Ectodermal cell (in vitro differentiated cells): ENCODE measurements around the gene ANKRD24. TPM values are rescaled to one million over a fixed set of nuclear protein-coding genes. Genes with fewer than 3 reads are reported as not detected.
A peak's percentile ranks its signal among the peaks of the same experiment; 100 is the strongest.
"Not testable (repeated sequence)": the region's sequence is repeated elsewhere in the genome, so short reads cannot be mapped to it uniquely, and the experiment has no call there.

Experiments
- H3K27ac ChIP-seq: 2 replicates; pipeline ENCODE4 v1.7.0; 2013; ENCODE audit warnings: mild to moderate bottlenecking, low read depth, low read length; ENCODE audit not compliant: insufficient read depth, poor library complexity, severe bottlenecking
- H3K27me3 ChIP-seq: 2 replicates; pipeline ENCODE4 v1.7.0; 2013; ENCODE audit warnings: mild to moderate bottlenecking, low read length; ENCODE audit not compliant: insufficient read depth, control insufficient read depth, poor library complexity, severe bottlenecking
- H3K36me3 ChIP-seq: one replicate; pipeline ENCODE4 v1.7.0; 2013; ENCODE audit warnings: low read length; ENCODE audit not compliant: control insufficient read depth, insufficient read depth
- H3K4me1 ChIP-seq: one replicate; pipeline ENCODE4 v1.7.0; 2013; ENCODE audit warnings: low read length; ENCODE audit not compliant: control insufficient read depth, insufficient read depth
- H3K4me3 ChIP-seq: 2 replicates; pipeline ENCODE4 v1.7.0; 2013; ENCODE audit warnings: low read depth, low read length, control low read depth; ENCODE audit not compliant: insufficient read depth
- H3K9me3 ChIP-seq: 2 replicates; pipeline ENCODE4 v1.7.0; 2013; ENCODE audit warnings: mild to moderate bottlenecking, low read length, moderate library complexity; ENCODE audit not compliant: control insufficient read depth
- WGBS, 2 experiments: methylation state at CpG; one replicate each; pipeline ENCODE4 v1.1.7; 2013; ENCODE audit warnings: missing lambda C conversion rate in 2 of 2; 5-methylcytosine and 5-hydroxymethylcytosine counted together
- polyA plus RNA-seq, 4 experiments: library from polyadenylated mRNA; stranded (reverse); fragments of 50-300 nt; gene quantifications; one replicate each; pipeline ENCODE4 v1.2.3, GENCODE V29; 2013

ANKRD24 gene
- polyA plus RNA-seq (2013, experiment 1 of 4) = 4.7 TPM
- 5.3 TPM for polyA plus RNA-seq (2013, experiment 2 of 4)
- 4.6 TPM for polyA plus RNA-seq (2013, experiment 3 of 4)
- 4.2 TPM for polyA plus RNA-seq (2013, experiment 4 of 4)

- WGBS, 2 experiments = 0% methylated on average over 58 of the region's 58 CpGs
- H3K9me3 ChIP-seq = no peaks in the 10 kb centered on the region
- H3K36me3 ChIP-seq = no peaks in the 10 kb centered on the region
- H3K4me1 ChIP-seq = peaks cover 3% of the 10 kb centered on the region
- H3K4me3 ChIP-seq = peak within 1 kb of the TSS; percentile 97
- H3K27ac ChIP-seq = peak within 1 kb of the TSS; percentile 8
- no peaks in the 10 kb centered on the region for H3K27me3 ChIP-seq
Observed at GRCh38 chr19:4182084-4182810, at the start of gene ANKRD24, which contains the start of gene SIRT6. TSS of gene ANKRD24 (plus strand) at chr19:4182689. CDS start at chr19:4186426, 3,737 bp downstream. TSS of gene SIRT6 (minus strand) at chr19:4182563. CDS start at chr19:4182539, 24 bp downstream.

GRCh38 chr19:4134351-4134750, 48.1 kb upstream of the ANKRD24 start:
- no peaks in the 10 kb centered on the region for H3K27me3 ChIP-seq
- no peak overlapping the region for H3K4me3 ChIP-seq
- no peaks in the 10 kb centered on the region for H3K4me1 ChIP-seq
- H3K9me3 ChIP-seq = no peaks in the 10 kb centered on the region
- H3K27ac ChIP-seq = no peak overlapping the region
- no peaks in the 10 kb centered on the region for H3K36me3 ChIP-seq
- WGBS, 2 experiments = 74 to 76% methylated on average over 6 of the region's 6 CpGs

GRCh38 chr19:4135386-4135785, 47.1 kb upstream of the ANKRD24 start:
- not testable (repeated sequence) for H3K4me3 ChIP-seq, H3K36me3 ChIP-seq, H3K9me3 ChIP-seq, H3K4me1 ChIP-seq, H3K27me3 ChIP-seq, H3K27ac ChIP-seq
- 94 to 95% methylated on average over 9 of the region's 9 CpGs for WGBS, 2 experiments

GRCh38 chr19:4136680-4137088, 45.8 kb upstream of the ANKRD24 start:
- Histone ChIP-seq H3K4me1 (no peaks in the 10 kb centered on the region), H3K4me3 (no peak overlapping the region), H3K9me3 (no peaks in the 10 kb centered on the region), H3K27me3 (no peaks in the 10 kb centered on the region), H3K36me3 (no peaks in the 10 kb centered on the region), H3K27ac (no peak overlapping the region)
- WGBS, 2 experiments = 91 to 94% methylated on average over 8 of the region's 8 CpGs

GRCh38 chr19:4138445-4138844, 44.0 kb upstream of the ANKRD24 start:
- Histone ChIP-seq H3K27me3 (no peaks in the 10 kb centered on the region), H3K36me3 (no peaks in the 10 kb centered on the region), H3K27ac (no peak overlapping the region), H3K4me1 (no peaks in the 10 kb centered on the region), H3K9me3 (no peaks in the 10 kb centered on the region), H3K4me3 (no peak overlapping the region)
- WGBS, 2 experiments = 87 to 89% methylated on average over 5 of the region's 5 CpGs

GRCh38 chr19:4139614-4140236, 42.8 kb upstream of the ANKRD24 start:
- Histone ChIP-seq H3K9me3 (no peaks in the 10 kb centered on the region), H3K27ac (no peak overlapping the region), H3K4me3 (no peak overlapping the region), H3K27me3 (no peaks in the 10 kb centered on the region), H3K4me1 (no peaks in the 10 kb centered on the region), H3K36me3 (no peaks in the 10 kb centered on the region)
- WGBS, 2 experiments = 45 to 48% methylated on average over 14 of the region's 14 CpGs

GRCh38 chr19:4140237-4140711, 42.2 kb upstream of the ANKRD24 start:
- no peak overlapping the region for H3K4me3 ChIP-seq
- H3K4me1 ChIP-seq = no peaks in the 10 kb centered on the region
- no peaks in the 10 kb centered on the region for H3K9me3 ChIP-seq
- H3K36me3 ChIP-seq = no peaks in the 10 kb centered on the region
- 33 to 38% methylated on average over 11 to 12 of the region's 12 CpGs for WGBS, 2 experiments
- peaks cover under 1% of the 10 kb centered on the region for H3K27me3 ChIP-seq
- no peak overlapping the region for H3K27ac ChIP-seq

GRCh38 chr19:4142916-4143315, 39.6 kb upstream of the ANKRD24 start:
- WGBS, 2 experiments = 78 to 95% methylated on average over 1 of the region's 1 CpG
- H3K27ac ChIP-seq = not testable (repeated sequence)

GRCh38 chr19:4144666-4145249, 37.7 kb upstream of the ANKRD24 start:
- Histone ChIP-seq H3K36me3 (no peaks in the 10 kb centered on the region), H3K27ac (no peak overlapping the region), H3K27me3 (peaks cover 7% of the 10 kb centered on the region), H3K4me3 (no peak overlapping the region), H3K4me1 (no peaks in the 10 kb centered on the region), H3K9me3 (no peaks in the 10 kb centered on the region)
- 40 to 41% methylated on average over 7 of the region's 7 CpGs for WGBS, 2 experiments

More at GRCh38 chr19:4142916-4143315, 39.6 kb upstream of the ANKRD24 start:
- H3K9me3 ChIP-seq, H3K4me3 ChIP-seq, H3K4me1 ChIP-seq, H3K27me3 ChIP-seq, H3K36me3 ChIP-seq: not testable (repeated sequence)
